Omental fat pad (tissue), 4 donors: ENCODE measurements around the gene RMI2. TPM values are rescaled to one million over a fixed set of nuclear protein-coding genes. Genes with fewer than 3 reads are reported as not detected.

Source experiments
- ATAC-seq: fragments of 150-250 bp; one replicate; pipeline ENCODE4 v1.9.1; 2016; ENCODE audit warnings: mild to moderate bottlenecking, moderate library complexity; ENCODE audit not compliant: low FRiP score
- DNase-seq: peaks from one replicate; pipeline ENCODE4 v3.0.0-alpha.2; 2019; ENCODE audit warnings: low spot score
- total RNA-seq, 4 donors: library from RNA; depleted of rRNA; stranded (reverse); fragments of >200 nt; gene quantifications; one replicate each; pipeline ENCODE4 v1.1.0, GENCODE V29; 2016
- TF ChIP-seq, protein P1 (sequence below), 3 donors: fragments of 450-650 bp; IDR thresholded peaks; one replicate each; pipeline ENCODE4 v1.5.1; 2016 to 2017; ENCODE audit warnings: antibody characterized with exemption in 3 of 3, mild to moderate bottlenecking in 3 of 3, moderate library complexity in 2 of 3

The RMI2 gene
- total RNA-seq, 4 donors from 2014 or later: 0.72 to 1.7 (median 1.2) TPM; not detected in 1

DNA sequence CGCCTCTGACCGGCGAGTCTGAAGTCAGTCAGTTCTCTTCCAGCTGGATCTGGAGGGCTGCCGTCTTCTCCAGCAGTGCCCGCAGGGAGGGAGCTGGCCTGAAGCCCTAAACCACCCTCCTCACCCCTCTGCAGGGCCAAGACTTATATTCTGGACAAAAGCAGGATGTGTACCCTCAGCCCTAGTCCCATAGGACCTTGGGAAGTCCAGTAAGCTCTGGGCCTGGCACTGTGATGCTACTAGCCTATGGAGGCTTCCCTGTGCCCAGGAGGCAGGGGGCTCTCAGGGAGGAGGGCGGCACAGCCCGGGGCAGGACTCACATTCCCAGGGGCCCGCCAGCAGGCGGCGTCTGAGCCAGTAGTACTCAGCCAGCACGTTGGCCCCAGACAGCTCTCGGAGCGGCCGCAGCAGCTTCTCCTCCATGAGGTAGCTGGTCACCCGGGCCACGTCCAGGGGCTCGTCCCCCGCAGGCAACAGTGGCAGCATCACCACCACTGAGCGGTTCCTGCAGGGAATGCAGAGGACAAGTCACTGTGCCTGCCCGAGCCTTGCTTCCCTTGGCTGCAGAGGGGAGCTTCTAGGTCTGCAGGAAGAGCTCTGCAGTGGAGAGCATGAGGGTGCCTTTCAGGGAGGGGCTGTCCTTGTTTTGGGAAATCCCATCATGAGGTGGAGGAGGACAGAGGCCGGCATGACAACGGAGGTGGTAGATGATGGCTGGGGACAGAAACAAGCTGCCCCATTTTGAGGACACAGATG is 41.7 kb downstream of the RMI2 start:
- DNase-seq (no peak), ATAC-seq (no peak)
- TF ChIP-seq, protein P1, sequence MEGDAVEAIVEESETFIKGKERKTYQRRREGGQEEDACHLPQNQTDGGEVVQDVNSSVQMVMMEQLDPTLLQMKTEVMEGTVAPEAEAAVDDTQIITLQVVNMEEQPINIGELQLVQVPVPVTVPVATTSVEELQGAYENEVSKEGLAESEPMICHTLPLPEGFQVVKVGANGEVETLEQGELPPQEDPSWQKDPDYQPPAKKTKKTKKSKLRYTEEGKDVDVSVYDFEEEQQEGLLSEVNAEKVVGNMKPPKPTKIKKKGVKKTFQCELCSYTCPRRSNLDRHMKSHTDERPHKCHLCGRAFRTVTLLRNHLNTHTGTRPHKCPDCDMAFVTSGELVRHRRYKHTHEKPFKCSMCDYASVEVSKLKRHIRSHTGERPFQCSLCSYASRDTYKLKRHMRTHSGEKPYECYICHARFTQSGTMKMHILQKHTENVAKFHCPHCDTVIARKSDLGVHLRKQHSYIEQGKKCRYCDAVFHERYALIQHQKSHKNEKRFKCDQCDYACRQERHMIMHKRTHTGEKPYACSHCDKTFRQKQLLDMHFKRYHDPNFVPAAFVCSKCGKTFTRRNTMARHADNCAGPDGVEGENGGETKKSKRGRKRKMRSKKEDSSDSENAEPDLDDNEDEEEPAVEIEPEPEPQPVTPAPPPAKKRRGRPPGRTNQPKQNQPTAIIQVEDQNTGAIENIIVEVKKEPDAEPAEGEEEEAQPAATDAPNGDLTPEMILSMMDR (IDR thresholded peaks at IDR 0.05): no peak

DNA sequence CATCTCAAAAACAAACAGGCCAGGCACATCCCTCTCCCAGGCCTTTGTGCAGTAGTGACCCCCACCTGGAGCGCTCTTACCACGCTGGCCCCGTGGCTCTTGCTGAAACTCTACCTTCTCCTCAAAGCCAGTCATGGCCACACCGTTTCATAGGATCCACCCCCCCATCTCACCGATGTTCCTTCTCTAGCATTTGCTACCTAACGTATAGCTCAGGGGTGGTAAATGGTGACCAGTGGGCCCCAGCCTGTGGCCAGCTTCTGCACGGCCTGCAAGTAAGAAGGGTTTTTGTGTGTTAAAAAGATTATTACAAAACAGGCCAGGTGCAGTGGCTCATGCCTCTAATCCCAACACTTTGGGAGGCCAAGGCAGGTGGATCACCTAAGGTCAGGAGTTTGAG is 43.8 kb downstream of the RMI2 start:
- DNase-seq: no peak
- ATAC-seq: no peak
- TF ChIP-seq, protein P1 (IDR thresholded peaks at IDR 0.05): no peak

DNA sequence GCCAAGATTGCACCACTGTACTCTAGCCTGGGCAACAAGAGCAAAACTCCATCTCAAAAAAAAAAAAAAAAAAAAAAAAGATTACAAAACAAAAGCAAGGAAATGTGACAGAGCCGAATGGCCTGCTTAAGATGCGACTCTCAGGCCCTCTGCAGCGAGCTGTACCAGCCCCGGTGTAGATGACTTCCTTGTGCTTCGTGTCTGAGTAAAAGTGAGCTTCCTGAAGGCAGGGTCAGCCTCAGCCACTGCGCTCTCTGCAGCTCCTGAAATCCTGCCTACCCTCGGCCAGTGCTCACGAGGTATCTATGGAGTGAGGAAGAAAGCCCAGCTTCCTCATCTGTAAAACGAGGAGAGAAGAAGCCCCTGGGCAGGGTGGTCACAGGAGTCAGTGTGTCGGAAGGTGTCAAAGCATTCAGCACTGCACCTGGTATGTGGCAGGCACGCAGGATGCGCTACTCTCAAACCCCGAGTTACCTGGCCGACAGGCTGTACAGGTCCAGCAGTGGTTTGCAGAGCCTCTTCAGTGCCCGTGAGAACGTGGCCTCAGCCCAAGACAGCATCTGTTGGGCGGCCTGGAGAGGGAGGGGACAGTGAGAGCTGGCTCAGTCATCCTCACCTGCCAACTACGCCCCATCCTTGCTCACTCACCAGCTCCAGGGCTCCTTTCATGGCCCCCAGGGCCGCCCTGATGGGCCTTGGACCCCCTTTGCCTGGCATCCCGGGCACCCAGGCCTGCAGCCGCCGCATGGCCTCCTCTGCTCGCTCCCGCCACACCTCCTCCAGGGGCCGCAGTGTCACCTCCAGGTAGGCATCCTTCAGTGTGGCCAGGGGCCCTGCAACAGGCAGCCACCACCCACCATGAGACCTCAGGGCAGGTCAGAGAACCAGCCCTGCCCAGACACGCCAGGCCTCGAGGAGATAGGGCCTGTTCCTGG is 44.6 kb downstream of the RMI2 start:
- TF ChIP-seq, protein P1 (IDR thresholded peaks at IDR 0.05): no peak
- DNase-seq (no peak), ATAC-seq (no peak)

DNA sequence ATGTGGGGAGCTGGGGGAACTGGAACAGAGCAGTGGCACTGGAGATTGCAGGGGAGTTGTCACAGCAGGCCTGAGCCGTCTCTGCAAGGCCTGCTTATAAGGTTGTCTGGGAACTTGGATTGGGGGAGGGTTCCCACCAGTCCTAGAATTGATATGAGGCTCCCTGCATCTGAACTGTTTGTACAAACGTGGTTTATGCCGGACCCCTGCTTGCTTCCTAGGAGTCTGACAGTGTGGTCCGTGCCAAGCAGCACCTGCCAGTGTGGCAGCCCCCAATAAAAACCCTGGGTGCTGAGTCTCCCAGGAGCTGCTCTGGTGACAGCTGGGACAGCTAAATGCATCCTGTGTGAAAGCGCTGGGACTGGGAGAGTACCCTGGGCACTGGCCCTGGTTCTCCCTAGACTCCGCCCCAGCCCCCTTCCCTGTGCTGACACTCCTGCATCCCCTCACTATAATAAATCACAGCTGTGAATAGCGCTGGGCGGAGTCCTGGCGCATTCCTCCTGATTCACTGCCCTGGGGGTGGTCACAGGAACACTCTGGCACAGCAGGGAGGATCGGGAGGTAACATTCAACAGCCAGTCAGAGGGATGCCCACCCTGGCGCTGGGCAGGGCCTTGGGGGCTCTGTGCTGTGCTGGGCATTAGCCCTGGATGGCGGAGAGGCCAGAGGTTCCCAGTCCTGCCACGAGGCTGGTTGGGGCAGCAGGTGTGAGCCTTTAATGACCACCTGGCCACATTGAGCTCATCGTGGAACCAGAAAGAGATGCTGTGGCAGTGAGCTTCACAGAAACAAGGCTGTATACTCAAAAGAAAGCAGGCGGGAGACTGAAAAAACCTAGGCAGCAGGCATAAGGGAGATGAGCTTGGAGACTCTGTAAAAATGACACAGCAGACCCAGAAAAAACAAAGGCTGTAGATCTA is 45.6 kb downstream of the RMI2 start:
- ATAC-seq (no peak), DNase-seq (no peak)
- TF ChIP-seq, protein P1 (IDR thresholded peaks at IDR 0.05): no peak

DNA sequence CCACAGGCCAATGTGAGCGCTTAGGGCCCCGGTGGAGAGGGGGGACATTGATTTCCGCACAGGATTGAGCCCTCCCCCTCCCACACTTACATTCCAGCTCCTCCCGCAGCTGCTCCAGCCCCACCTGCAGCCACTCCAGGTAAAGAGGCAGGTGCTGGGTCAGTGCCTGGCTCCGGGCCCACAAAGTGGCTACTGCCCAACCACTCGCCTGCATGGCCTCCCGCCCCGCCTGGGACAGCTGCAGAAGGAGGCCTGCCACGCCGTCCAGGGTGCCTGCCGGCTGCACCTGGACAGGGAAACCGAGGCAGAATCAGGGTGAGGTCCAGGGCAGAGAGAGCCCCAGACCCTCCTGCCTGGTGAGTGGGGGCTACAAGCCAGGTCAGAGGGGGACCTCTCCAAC is 46.3 kb downstream of the RMI2 start:
- no peak for DNase-seq
- TF ChIP-seq, protein P1 (IDR thresholded peaks at IDR 0.05): no peak
- ATAC-seq: no peak

DNA sequence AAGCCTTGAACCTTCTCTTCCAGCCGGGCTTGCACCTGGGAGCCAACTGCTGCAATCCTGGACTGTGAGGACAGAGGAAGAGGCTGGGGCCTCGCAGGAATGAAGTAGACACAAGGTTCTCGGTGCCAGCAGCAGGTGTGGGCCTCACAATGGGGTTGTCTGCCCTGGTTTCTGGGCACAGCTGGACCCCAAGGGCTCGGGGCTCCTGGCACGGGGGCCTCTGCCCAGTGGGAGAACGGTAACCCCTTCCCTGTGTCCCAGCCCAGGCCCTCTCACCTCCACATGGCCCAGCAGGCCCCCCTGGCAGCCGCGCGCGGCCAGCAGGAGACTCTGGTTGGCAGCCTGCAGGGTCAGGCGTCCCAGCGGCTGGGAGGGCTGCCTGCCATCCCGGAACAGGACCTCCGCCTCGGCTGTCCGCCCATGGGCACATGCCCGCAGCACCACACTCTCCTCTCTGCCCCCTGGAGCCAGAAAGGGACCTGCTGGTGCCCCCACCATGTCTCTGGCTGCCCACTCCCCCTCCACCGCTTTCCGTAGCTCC is 46.9 kb downstream of the RMI2 start:
- DNase-seq (no peak), ATAC-seq (no peak)
- TF ChIP-seq, protein P1 (IDR thresholded peaks at IDR 0.05): no peak
